Esophagus squamous epithelium (tissue), 4 donors: ENCODE data around the gene ZNF385A.

Experiments used
- CTCF ChIP-seq, 6 experiments: fragments of 450-650 bp in 4 of 6; fragments of 200-600 bp in 2 of 6; sonication (generic) in 2 of 6; IDR thresholded peaks; one replicate each; pipeline ENCODE4 v1.5.1; 2016 to 2019; ENCODE audit warnings: antibody characterized with exemption in 6 of 6, mild to moderate bottlenecking in 4 of 6, moderate library complexity in 4 of 6
- POLR2A ChIP-seq, 4 donors: fragments of 450-650 bp; IDR thresholded peaks; one replicate each; pipeline ENCODE4 v1.6.1; 2017; ENCODE audit warnings: antibody characterized with exemption in 4 of 4, mild to moderate bottlenecking in 4 of 4, moderate library complexity in 3 of 4

- TF ChIP-seq POLR2A (IDR thresholded peaks at IDR 0.05) (no peak), CTCF (IDR thresholded peaks at IDR 0.05) (no peak)
These were observed 55.8 kb downstream of the ZNF385A start for GRCh38 chr12:54328595-54329337.
